ENCODE measurements around the gene PCK2. TPM values are rescaled to one million over a fixed set of nuclear protein-coding genes. Genes with fewer than 3 reads are reported as not detected.
A peak's percentile ranks its signal among the peaks of the same experiment; 100 is the strongest.

The PCK2 gene
- total and polyA plus RNA-seq, 2 of the 13 experiments (the other 11 are each of a cell fraction or from before 2014, with no cell fraction given) = 129 to 272 TPM

DNA sequence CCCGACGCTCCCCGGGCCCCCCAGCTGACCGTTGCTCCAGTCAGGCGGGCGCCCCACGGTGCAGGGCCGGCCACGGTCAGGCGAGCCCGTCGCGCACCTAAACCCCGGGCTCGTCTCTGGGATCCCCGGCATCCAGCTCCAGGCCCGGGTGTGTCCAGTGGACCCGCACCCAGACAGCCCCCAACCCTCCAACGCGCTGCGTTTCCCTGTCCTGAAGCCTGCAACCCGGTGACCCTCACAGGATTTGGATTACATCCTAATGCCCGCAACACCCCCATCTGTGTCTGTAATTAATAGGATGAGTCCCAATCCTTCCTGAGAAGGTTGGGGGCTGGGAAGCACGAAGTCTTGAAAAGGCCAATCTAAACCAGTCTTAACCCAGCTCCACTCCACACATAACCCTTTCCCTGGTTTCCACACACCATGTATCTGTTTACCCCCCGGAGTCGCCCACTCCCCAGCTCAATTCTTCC, 12.3 kb upstream of the PCK2 start (continued):
- TF ChIP-seq ARNT2 (CRISPR knock-in tag; IDR thresholded peaks at IDR 0.05; ENCODE audit: low read depth) = no peak
- TF ChIP-seq HDAC2 (CRISPR knock-in tag; IDR thresholded peaks at IDR 0.05) = 0 out of 2 replicates have a peak, but pooled peaks have one; percentile 13
- no peak for TF ChIP-seq FIP1L1 (IDR thresholded peaks at IDR 0.05; ENCODE audit: borderline replicate concordance, insufficient read depth, low read depth, low read length)
- peak; percentile 16 for TF ChIP-seq PHF8 (CRISPR knock-in tag; IDR thresholded peaks at IDR 0.05)
- TF ChIP-seq PHF20 (CRISPR knock-in tag; IDR thresholded peaks at IDR 0.05) = no peak
- no peak for TF ChIP-seq WIZ (CRISPR knock-in tag; IDR thresholded peaks at IDR 0.05)
- TF ChIP-seq RBM22 (optimal IDR thresholded peaks at IDR 0.05; ENCODE audit: low read length) = no peak
- TF ChIP-seq BORCS8-MEF2B (CRISPR knock-in tag; IDR thresholded peaks at IDR 0.05) = no peak
- TF ChIP-seq, protein P1, sequence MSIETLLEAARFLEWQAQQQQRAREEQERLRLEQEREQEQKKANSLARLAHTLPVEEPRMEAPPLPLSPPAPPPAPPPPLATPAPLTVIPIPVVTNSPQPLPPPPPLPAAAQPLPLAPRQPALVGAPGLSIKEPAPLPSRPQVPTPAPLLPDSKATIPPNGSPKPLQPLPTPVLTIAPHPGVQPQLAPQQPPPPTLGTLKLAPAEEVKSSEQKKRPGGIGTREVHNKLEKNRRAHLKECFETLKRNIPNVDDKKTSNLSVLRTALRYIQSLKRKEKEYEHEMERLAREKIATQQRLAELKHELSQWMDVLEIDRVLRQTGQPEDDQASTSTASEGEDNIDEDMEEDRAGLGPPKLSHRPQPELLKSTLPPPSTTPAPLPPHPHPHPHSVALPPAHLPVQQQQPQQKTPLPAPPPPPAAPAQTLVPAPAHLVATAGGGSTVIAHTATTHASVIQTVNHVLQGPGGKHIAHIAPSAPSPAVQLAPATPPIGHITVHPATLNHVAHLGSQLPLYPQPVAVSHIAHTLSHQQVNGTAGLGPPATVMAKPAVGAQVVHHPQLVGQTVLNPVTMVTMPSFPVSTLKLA (IDR thresholded peaks at IDR 0.05) = no peak
- TF ChIP-seq ZNF335 (CRISPR knock-in tag; IDR thresholded peaks at IDR 0.05) = no peak
- TF ChIP-seq MTA3 (CRISPR knock-in tag; IDR thresholded peaks at IDR 0.05) = no peak
- no peak for TF ChIP-seq ZNF451 (CRISPR knock-in tag; IDR thresholded peaks at IDR 0.05)
- no peak for TF ChIP-seq ZEB1 (IDR thresholded peaks at IDR 0.05; ENCODE audit: insufficient replicate concordance, low read depth)
- TF ChIP-seq, protein P2, sequence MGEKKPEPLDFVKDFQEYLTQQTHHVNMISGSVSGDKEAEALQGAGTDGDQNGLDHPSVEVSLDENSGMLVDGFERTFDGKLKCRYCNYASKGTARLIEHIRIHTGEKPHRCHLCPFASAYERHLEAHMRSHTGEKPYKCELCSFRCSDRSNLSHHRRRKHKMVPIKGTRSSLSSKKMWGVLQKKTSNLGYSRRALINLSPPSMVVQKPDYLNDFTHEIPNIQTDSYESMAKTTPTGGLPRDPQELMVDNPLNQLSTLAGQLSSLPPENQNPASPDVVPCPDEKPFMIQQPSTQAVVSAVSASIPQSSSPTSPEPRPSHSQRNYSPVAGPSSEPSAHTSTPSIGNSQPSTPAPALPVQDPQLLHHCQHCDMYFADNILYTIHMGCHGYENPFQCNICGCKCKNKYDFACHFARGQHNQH (CRISPR knock-in tag; IDR thresholded peaks at IDR 0.05) = peak; percentile 3; the same call in 1 of the 2 replicates
- no peak for TF ChIP-seq ZNF20 (CRISPR knock-in tag; IDR thresholded peaks at IDR 0.05)
- TF ChIP-seq, protein P3, sequence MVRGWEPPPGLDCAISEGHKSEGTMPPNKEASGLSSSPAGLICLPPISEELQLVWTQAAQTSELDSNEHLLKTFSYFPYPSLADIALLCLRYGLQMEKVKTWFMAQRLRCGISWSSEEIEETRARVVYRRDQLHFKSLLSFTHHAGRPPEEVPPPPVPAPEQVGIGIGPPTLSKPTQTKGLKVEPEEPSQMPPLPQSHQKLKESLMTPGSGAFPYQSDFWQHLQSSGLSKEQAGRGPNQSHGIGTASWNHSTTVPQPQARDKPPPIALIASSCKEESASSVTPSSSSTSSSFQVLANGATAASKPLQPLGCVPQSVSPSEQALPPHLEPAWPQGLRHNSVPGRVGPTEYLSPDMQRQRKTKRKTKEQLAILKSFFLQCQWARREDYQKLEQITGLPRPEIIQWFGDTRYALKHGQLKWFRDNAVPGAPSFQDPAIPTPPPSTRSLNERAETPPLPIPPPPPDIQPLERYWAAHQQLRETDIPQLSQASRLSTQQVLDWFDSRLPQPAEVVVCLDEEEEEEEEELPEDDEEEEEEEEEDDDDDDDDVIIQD (CRISPR knock-in tag; IDR thresholded peaks at IDR 0.05; ENCODE audit: low read depth) = no peak
- TF ChIP-seq ZNF383 (CRISPR knock-in tag; IDR thresholded peaks at IDR 0.05; ENCODE audit: borderline replicate concordance) = 0 out of 2 replicates have a peak, but pooled peaks have one; percentile 61
- TF ChIP-seq, protein P4, sequence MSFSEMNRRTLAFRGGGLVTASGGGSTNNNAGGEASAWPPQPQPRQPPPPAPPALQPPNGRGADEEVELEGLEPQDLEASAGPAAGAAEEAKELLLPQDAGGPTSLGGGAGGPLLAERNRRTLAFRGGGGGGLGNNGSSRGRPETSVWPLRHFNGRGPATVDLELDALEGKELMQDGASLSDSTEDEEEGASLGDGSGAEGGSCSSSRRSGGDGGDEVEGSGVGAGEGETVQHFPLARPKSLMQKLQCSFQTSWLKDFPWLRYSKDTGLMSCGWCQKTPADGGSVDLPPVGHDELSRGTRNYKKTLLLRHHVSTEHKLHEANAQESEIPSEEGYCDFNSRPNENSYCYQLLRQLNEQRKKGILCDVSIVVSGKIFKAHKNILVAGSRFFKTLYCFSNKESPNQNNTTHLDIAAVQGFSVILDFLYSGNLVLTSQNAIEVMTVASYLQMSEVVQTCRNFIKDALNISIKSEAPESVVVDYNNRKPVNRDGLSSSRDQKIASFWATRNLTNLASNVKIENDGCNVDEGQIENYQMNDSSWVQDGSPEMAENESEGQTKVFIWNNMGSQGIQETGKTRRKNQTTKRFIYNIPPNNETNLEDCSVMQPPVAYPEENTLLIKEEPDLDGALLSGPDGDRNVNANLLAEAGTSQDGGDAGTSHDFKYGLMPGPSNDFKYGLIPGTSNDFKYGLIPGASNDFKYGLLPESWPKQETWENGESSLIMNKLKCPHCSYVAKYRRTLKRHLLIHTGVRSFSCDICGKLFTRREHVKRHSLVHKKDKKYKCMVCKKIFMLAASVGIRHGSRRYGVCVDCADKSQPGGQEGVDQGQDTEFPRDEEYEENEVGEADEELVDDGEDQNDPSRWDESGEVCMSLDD (CRISPR knock-in tag; IDR thresholded peaks at IDR 0.05; ENCODE audit: borderline replicate concordance) = peak; percentile 88
- no peak for TF ChIP-seq PRMT3 (CRISPR knock-in tag; IDR thresholded peaks at IDR 0.05; ENCODE audit: borderline replicate concordance, low read depth)
- TF ChIP-seq KAT8 (CRISPR knock-in tag; IDR thresholded peaks at IDR 0.05) = no peak
- TF ChIP-seq KMT2B (CRISPR knock-in tag; IDR thresholded peaks at IDR 0.05) = 0 out of 2 replicates have a peak, but pooled peaks have one; percentile 11
- TF ChIP-seq ZNF143 (CRISPR knock-in tag; IDR thresholded peaks at IDR 0.05) = 0 out of 2 replicates have a peak, but pooled peaks have one; percentile 33
- no peak for TF ChIP-seq TSC22D2 (CRISPR knock-in tag; IDR thresholded peaks at IDR 0.05; ENCODE audit: borderline replicate concordance)
